ENCODE results near the gene OPCML. TPM values are rescaled to one million over a fixed set of nuclear protein-coding genes. Genes with fewer than 3 reads are reported as not detected.

OPCML gene
- total RNA-seq, 2 donors from 2014 or later: 0.34 TPM; not detected in 1

- TF ChIP-seq POLR2AphosphoS5 (IDR thresholded peaks at IDR 0.05) (no peak), POLR2A (IDR thresholded peaks at IDR 0.05) (no peak)
- TF ChIP-seq, protein P1, sequence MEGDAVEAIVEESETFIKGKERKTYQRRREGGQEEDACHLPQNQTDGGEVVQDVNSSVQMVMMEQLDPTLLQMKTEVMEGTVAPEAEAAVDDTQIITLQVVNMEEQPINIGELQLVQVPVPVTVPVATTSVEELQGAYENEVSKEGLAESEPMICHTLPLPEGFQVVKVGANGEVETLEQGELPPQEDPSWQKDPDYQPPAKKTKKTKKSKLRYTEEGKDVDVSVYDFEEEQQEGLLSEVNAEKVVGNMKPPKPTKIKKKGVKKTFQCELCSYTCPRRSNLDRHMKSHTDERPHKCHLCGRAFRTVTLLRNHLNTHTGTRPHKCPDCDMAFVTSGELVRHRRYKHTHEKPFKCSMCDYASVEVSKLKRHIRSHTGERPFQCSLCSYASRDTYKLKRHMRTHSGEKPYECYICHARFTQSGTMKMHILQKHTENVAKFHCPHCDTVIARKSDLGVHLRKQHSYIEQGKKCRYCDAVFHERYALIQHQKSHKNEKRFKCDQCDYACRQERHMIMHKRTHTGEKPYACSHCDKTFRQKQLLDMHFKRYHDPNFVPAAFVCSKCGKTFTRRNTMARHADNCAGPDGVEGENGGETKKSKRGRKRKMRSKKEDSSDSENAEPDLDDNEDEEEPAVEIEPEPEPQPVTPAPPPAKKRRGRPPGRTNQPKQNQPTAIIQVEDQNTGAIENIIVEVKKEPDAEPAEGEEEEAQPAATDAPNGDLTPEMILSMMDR (IDR thresholded peaks at IDR 0.05): no peak
- no peak overlapping the region for H3K4me3 ChIP-seq
- no peaks in the 10 kb centered on the region for H3K36me3 ChIP-seq
- no peak for DNase-seq (ENCODE audit: low spot score)
- H3K27ac ChIP-seq: no peak overlapping the region
- no peaks in the 10 kb centered on the region for H3K4me1 ChIP-seq (replicated peaks)
- no peaks in the 10 kb centered on the region for H3K9me3 ChIP-seq
- no peaks in the 10 kb centered on the region for H3K27me3 ChIP-seq (replicated peaks; ENCODE audit: insufficient read depth)
- intact Hi-C loops (cut with DNase I): no loop called here
- 72% methylated on average over 12 of the region's 12 CpGs for WGBS
Observed at GRCh38 chr11:133497477-133498140, 34.7 kb downstream of the OPCML start.

DNA sequence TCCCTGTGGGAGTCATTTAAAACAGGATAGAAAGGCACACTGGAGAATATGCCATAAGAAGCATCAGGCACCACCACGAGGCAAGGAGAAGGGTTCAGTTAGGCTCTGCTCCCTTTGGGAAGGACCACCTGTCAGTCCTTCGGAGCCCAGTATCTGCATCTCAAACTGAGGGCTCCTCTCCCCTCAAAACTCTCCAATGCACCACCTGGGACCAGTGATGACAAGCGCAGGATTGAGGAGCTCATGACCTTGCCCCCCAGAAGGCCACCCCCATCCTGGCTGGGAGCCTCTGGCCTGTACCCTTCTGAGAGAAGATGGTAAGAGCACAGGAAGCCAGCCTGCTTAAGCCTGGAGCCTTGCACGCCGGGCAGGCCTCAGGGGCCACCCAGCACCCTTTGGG, 39.4 kb downstream of the OPCML start:
- Histone ChIP-seq H3K27ac (no peak overlapping the region), H3K27me3 (replicated peaks; ENCODE audit: insufficient read depth) (no peaks in the 10 kb centered on the region), H3K4me3 (no peak overlapping the region), H3K36me3 (no peaks in the 10 kb centered on the region), H3K9me3 (no peaks in the 10 kb centered on the region), H3K4me1 (replicated peaks) (no peaks in the 10 kb centered on the region)
- intact Hi-C loops (cut with DNase I): no loop called here
- no peak for DNase-seq (ENCODE audit: low spot score)
- 76% methylated on average over 4 of the region's 5 CpGs for WGBS
- no peak for TF ChIP-seq POLR2A (IDR thresholded peaks at IDR 0.05)
- TF ChIP-seq POLR2AphosphoS5 (IDR thresholded peaks at IDR 0.05): no peak
- TF ChIP-seq, protein P1 (IDR thresholded peaks at IDR 0.05): no peak

DNA sequence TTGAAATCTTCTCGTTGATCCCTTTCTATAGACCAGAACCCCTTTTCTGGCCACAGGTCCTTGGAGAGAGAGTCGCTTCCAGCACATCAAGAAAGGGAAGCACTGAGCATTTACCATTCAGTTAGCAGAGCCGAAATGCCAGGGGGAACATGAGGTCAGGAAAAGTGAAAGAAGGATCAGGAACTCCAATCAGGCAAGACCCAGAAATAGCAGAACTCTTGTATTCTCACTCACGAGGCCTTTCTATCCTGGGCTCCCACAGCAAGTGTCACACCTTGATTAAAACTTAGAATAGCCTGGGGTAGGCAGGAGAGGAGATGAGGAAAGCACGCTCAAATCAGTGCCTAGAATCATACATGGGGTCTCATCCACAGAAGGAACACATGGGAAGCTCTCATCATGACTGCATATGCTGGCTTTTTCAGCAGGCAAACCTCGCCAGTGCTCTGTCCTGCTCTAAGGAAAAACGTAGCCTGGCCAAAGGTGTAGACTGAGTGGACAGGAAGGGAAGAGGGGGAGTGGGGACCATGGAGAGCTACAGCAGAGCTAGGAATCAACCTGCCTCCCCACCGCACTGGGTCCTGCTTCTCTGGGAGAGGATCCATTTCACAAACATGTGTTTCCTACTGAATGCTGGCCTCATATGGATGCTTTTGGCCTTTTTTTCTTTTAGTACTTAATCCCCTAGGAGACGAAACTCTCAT, 40.5 kb downstream of the OPCML start:
- DNase-seq (ENCODE audit: low spot score): no peak
- WGBS: 55% methylated on average over 9 of the region's 9 CpGs

GRCh38 chr11:133480722-133481121, 51.6 kb downstream of the OPCML start:
- no peak for TF ChIP-seq POLR2AphosphoS5 (IDR thresholded peaks at IDR 0.05)
- TF ChIP-seq, protein P1 (IDR thresholded peaks at IDR 0.05): no peak
- no peak for TF ChIP-seq POLR2A (IDR thresholded peaks at IDR 0.05)
- Histone ChIP-seq H3K9me3 (no peaks in the 10 kb centered on the region), H3K36me3 (no peaks in the 10 kb centered on the region), H3K4me3 (no peak overlapping the region), H3K27me3 (replicated peaks; ENCODE audit: insufficient read depth) (no peaks in the 10 kb centered on the region), H3K4me1 (replicated peaks) (no peaks in the 10 kb centered on the region), H3K27ac (no peak overlapping the region)
- intact Hi-C loops (cut with DNase I): no loop called here
- no peak for DNase-seq (ENCODE audit: low spot score)
- WGBS: 83% methylated on average over 1 of the region's 1 CpG

More for the DNA sequence above, 40.5 kb downstream of the OPCML start:
- Histone ChIP-seq H3K4me3 (no peak overlapping the region), H3K4me1 (replicated peaks) (no peaks in the 10 kb centered on the region), H3K27ac (no peak overlapping the region), H3K9me3 (no peaks in the 10 kb centered on the region), H3K36me3 (no peaks in the 10 kb centered on the region), H3K27me3 (replicated peaks; ENCODE audit: insufficient read depth) (no peaks in the 10 kb centered on the region)
- intact Hi-C loops (cut with DNase I): no loop called here
- TF ChIP-seq POLR2AphosphoS5 (IDR thresholded peaks at IDR 0.05) (no peak), POLR2A (IDR thresholded peaks at IDR 0.05) (no peak)
- TF ChIP-seq, protein P1 (IDR thresholded peaks at IDR 0.05): no peak

- Histone ChIP-seq H3K4me1 (replicated peaks) (no peaks in the 10 kb centered on the region), H3K27me3 (replicated peaks; ENCODE audit: insufficient read depth) (no peaks in the 10 kb centered on the region), H3K9me3 (no peaks in the 10 kb centered on the region), H3K4me3 (no peak overlapping the region), H3K27ac (no peak overlapping the region), H3K36me3 (no peaks in the 10 kb centered on the region)
- 88% methylated on average over 2 of the region's 2 CpGs for WGBS
- TF ChIP-seq POLR2A (IDR thresholded peaks at IDR 0.05) (no peak), POLR2AphosphoS5 (IDR thresholded peaks at IDR 0.05) (no peak)
- TF ChIP-seq, protein P1 (IDR thresholded peaks at IDR 0.05): no peak
- intact Hi-C loops (cut with DNase I): no loop called here
- DNase-seq (ENCODE audit: low spot score): no peak
Observed at GRCh38 chr11:133479209-133479608, 53.1 kb downstream of the OPCML start.

All from prostate gland (tissue), 2 donors.